ENCODE data around the gene C16orf86. TPM values are rescaled to one million over a fixed set of nuclear protein-coding genes. Genes with fewer than 3 reads are reported as not detected.
A peak's percentile ranks its signal among the peaks of the same experiment; 100 is the strongest.

C16orf86 gene
- total and polyA plus RNA-seq, 2 of the 8 experiments (the other 6 are each of a cell fraction or from before 2014, with no cell fraction given), result 1.4 to 2.3 TPM

DNA sequence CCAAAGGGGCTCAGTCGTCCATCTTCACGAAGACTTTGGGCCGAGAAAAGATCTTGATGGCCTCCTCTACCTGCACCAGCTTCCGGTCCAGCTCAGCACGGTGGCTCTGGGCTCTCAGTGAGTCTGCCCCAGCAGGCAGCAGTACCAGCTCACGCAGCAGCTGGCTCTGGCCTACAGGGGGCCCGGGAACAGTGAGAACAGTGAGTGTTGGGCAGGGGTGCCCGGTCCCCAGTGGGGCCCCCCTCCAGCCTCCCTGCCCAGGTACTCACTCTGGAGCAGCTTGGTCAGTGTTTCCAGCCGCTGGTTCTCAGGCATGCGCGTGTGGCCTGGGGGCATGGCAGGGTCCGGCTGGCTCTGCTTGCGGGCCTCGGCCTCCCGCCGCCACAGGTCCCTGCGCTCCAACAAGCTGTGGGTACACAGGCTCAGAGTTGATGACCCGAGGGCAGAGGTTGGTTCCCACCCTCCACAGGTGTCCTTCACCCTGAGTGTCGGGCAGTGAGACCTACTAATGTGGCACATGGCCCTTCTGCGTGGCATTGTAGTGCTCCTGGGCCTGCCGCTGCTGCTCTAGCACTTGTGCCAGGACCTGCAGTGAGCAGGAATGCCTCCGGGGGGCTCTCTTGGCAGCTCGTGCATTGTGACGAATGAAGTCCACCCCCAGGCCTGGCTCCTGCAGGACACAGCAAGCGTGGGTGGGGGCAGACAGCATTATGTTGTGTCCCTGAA is 3.3 kb upstream of the C16orf86 start:
- Histone ChIP-seq H3K9ac (replicated peaks in 1 of 4; ENCODE audit: extremely low read depth in 1 of 4, low read depth in 3 of 4, low read length in 3 of 4) (no peak overlapping the region), H2BK20ac (ENCODE audit: low read length) (no peak overlapping the region), H3K9me3 (ENCODE audit: insufficient read depth in 2 of 2, low read depth in 1 of 2, low read length in 1 of 2) (no peaks in the 10 kb centered on the region), H4K8ac (ENCODE audit: extremely low read depth, insufficient read depth, low read length) (no peak overlapping the region; the same call in 1 of the 2 replicates), H3K4me3 (ENCODE audit: extremely low read depth in 1 of 4, insufficient read depth in 2 of 4, low read depth in 3 of 4, low read length in 4 of 4) (no peak overlapping the region), H3K36me3 (ENCODE audit: control insufficient read depth in 2 of 4, insufficient read depth in 4 of 4, low read length in 3 of 4) (no peaks in the 10 kb centered on the region), H3K4me2 (ENCODE audit: insufficient read depth in 1 of 2, low read depth in 2 of 2, low read length in 2 of 2) (no peak overlapping the region), H3K79me1 (ENCODE audit: low read depth, low read length) (no peaks in the 10 kb centered on the region), H2BK15ac (ENCODE audit: low read length) (no peak overlapping the region), H3K23me2 (ENCODE audit: low read depth, low read length) (peaks cover 27% of the 10 kb centered on the region), H4K5ac (ENCODE audit: insufficient read length, low read depth, low read length) (no peak overlapping the region), H3K56ac (replicated peaks; ENCODE audit: insufficient read length, low read depth, low read length) (no peak overlapping the region), H4K91ac (replicated peaks; ENCODE audit: insufficient read length, low read length) (no peak overlapping the region), H2AFZ (ENCODE audit: low read length) (no peak overlapping the region), H2BK12ac (ENCODE audit: low read depth, low read length) (peak overlapping the region; percentile 80; the same call in 1 of the 2 replicates), H2BK120ac (replicated peaks; ENCODE audit: low read depth, low read length) (no peak overlapping the region), H3K18ac (ENCODE audit: extremely low read depth, low read length) (no peak overlapping the region), H3K27me3 (replicated peaks in 1 of 4; ENCODE audit: control insufficient read depth in 3 of 4, extremely low read depth in 1 of 4, insufficient read depth in 3 of 4, low read length in 3 of 4) (peaks cover 0 to 3% (median under 1%) of the 10 kb centered on the region in 4 experiments; a peak in 2 of 7 replicates), H4K20me1 (replicated peaks in 1 of 2; ENCODE audit: control insufficient read depth in 1 of 2, insufficient read depth in 2 of 2, low read length in 2 of 2) (peaks cover 5 to 8% of the 10 kb centered on the region in 2 experiments), H3K14ac (ENCODE audit: insufficient read length) (no peak overlapping the region), H3K27ac (ENCODE audit: low read depth, low read length) (no peak overlapping the region), H3K4ac (replicated peaks; ENCODE audit: insufficient read length, low read depth, low read length) (no peak overlapping the region), H3K4me1 (replicated peaks in 1 of 4; ENCODE audit: control insufficient read depth in 3 of 4, insufficient read depth in 4 of 4, low read length in 3 of 4) (peaks cover 0 to 33% (median 20%) of the 10 kb centered on the region in 4 experiments; a peak in 5 of 7 replicates), H2AK5ac (ENCODE audit: low read depth, low read length) (no peak overlapping the region), H3K79me2 (ENCODE audit: control insufficient read depth in 1 of 2, insufficient read depth in 2 of 2, low read length in 2 of 2) (no peaks in the 10 kb centered on the region), H3K23ac (ENCODE audit: insufficient read length) (no peak overlapping the region), H2BK5ac (ENCODE audit: low read depth, low read length) (no peak overlapping the region)
- FAIRE-seq (no peak), DNase-seq (ENCODE audit: low read depth in 1 of 2, low spot score in 2 of 2) (peak in 1 of 2 experiments; percentile 88)
- TF ChIP-seq SIN3A (conservative IDR thresholded peaks at IDR 0.05 in 1 of 2, IDR thresholded peaks at IDR 0.05 in 1 of 2; ENCODE audit: low read depth in 1 of 2, low read length in 2 of 2) (0 out of 4 replicates have a peak, but pooled peaks of 1 of the 2 experiments have one; percentile 23), TEAD4 (IDR thresholded peaks at IDR 0.05; ENCODE audit: low read depth, low read length) (peak; percentile 46; the same call in 1 of the 2 replicates), CREB1 (IDR thresholded peaks at IDR 0.05) (0 out of 2 replicates have a peak, but pooled peaks have one; percentile 7), GABPA (IDR thresholded peaks at IDR 0.05; ENCODE audit: borderline replicate concordance, insufficient read depth, low read length) (no peak), RAD21 (IDR thresholded peaks at IDR 0.05 in 1 of 2, conservative IDR thresholded peaks at IDR 0.05 in 1 of 2; ENCODE audit: low read depth in 2 of 2, low read length in 2 of 2) (peak; percentile 36 to 60; a peak in 3 of 4 replicates), CEBPB (IDR thresholded peaks at IDR 0.05; ENCODE audit: low read depth, low read length) (no peak)
- TF ChIP-seq, protein P1, sequence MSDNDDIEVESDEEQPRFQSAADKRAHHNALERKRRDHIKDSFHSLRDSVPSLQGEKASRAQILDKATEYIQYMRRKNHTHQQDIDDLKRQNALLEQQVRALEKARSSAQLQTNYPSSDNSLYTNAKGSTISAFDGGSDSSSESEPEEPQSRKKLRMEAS (IDR thresholded peaks at IDR 0.05), result peak; percentile 34; the same call in 1 of the 2 replicates
- TF ChIP-seq, protein P2, sequence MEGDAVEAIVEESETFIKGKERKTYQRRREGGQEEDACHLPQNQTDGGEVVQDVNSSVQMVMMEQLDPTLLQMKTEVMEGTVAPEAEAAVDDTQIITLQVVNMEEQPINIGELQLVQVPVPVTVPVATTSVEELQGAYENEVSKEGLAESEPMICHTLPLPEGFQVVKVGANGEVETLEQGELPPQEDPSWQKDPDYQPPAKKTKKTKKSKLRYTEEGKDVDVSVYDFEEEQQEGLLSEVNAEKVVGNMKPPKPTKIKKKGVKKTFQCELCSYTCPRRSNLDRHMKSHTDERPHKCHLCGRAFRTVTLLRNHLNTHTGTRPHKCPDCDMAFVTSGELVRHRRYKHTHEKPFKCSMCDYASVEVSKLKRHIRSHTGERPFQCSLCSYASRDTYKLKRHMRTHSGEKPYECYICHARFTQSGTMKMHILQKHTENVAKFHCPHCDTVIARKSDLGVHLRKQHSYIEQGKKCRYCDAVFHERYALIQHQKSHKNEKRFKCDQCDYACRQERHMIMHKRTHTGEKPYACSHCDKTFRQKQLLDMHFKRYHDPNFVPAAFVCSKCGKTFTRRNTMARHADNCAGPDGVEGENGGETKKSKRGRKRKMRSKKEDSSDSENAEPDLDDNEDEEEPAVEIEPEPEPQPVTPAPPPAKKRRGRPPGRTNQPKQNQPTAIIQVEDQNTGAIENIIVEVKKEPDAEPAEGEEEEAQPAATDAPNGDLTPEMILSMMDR (IDR thresholded peaks at IDR 0.05; ENCODE audit: control extremely low read depth in 1 of 3, insufficient read depth in 1 of 3, low read depth in 1 of 3, low read length in 3 of 3), result peak in 2 of 3 experiments; percentile 71 to 74; a peak in 3 of 4 replicates
- POLR2A ChIA-PET (ENCODE audit: partially characterized antibody), result interaction anchor here (1.4 to 2.0 kb wide), 5 partner anchors 11 to 221 kb away, joined by 3 to 6 read pairs (median 4); partner anchors contain the start of gene NRN1L
- CTCF ChIA-PET (ENCODE audit: partially characterized antibody), result interaction anchor here (0.5 to 13.7 kb wide), 58 partner anchors 11 to 431 kb away, joined by 3 to 202 read pairs (median 4); partner anchors contain the start of genes ATP6V0D1, CARMIL2, CTCF and NRN1L
- 74% methylated on average over 25 of the region's 25 CpGs; no CpG with 5 or more reads in 1 of the 2 experiments for WGBS, 2 experiments (ENCODE audit: extremely low coverage in 1 of 2, insufficient coverage in 1 of 2, insufficient read length in 1 of 2, insufficient replicate concordance in 2 of 2, low coverage in 1 of 2, low lambda C conversion rate in 2 of 2, missing lambda C conversion rate in 1 of 2)

Data from H1 (cell line).